Activated naive CD8-positive, alpha-beta T cell treated with anti-CD3 and anti-CD28 coated beads for 36 hours (primary cell): ENCODE measurements around the gene ZEB1. TPM values are rescaled to one million over a fixed set of nuclear protein-coding genes. Genes with fewer than 3 reads are reported as not detected.

ENCODE experiments used
- DNase-seq: peaks from one replicate; pipeline ENCODE4 v3.0.0; 2021
- H3K27ac Mint-ChIP-seq: one replicate; pipeline ENCODE4 v1.8.0; 2022; ENCODE audit warnings: mild to moderate bottlenecking, moderate library complexity, mixed read lengths
- H3K27me3 Mint-ChIP-seq: one replicate; pipeline ENCODE4 v1.8.0; 2022; ENCODE audit warnings: mild to moderate bottlenecking, mixed read lengths
- H3K36me3 Mint-ChIP-seq: one replicate; pipeline ENCODE4 v1.8.0; 2021; ENCODE audit warnings: mild to moderate bottlenecking, mixed read lengths
- H3K4me1 Mint-ChIP-seq: one replicate; pipeline ENCODE4 v1.8.0; 2021; ENCODE audit warnings: mixed read lengths
- H3K4me3 Mint-ChIP-seq: one replicate; pipeline ENCODE4 v1.8.0; 2022; ENCODE audit warnings: mild to moderate bottlenecking, moderate library complexity, mixed read lengths
- H3K9me3 Mint-ChIP-seq: one replicate; pipeline ENCODE4 v1.8.0; 2022; ENCODE audit warnings: mixed read lengths
- total RNA-seq, 2 experiments: library from RNA; stranded (reverse); gene quantifications; one replicate each; pipeline ENCODE4 v1.2.3, GENCODE V29; 2021

The ZEB1 gene
- 10 to 100 TPM; 23.5 to 27.8 TPM for total RNA-seq

DNA sequence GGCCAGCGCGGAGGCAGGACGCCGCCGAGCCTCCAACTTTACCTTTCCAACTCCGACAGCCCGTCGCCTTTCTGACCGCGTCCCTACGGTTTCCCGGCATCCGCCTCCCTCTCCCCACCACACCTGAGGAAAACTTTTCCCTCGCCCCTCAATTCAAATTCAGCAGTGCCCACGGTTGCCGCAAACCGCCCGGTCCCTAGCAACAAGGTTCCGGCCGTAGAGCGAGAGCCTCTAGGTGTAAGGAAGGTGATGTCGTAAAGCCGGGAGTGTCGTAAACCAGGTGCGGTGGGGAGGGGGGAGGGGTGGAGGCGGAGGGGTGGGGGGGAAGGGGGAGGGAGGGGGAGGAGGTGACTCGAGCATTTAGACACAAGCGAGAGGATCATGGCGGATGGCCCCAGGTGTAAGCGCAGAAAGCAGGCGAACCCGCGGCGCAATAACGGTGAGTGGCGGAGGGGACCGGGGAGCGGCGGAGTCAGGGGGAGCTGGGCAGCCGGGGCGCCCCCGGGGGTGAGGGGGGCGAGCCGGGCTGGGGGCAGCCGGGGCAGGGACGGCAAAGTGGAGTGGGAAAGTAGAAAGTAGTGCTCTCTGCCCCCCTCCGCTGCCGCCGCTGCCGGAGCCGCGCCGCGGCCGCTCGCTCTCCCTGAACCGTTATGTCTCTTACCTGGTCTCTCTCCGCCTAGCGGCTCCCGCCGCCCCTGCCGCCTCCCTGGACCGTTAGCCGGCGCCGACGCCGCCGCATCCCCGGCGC is at the start of gene ZEB1:
ZEB1 (plus strand) TSS at position 363 of the 748 bp plus-strand sequence; CDS start at position 382, 19 bp downstream.
- H3K4me1 Mint-ChIP-seq, result peaks cover 33% of the 10 kb centered on the region
- H3K4me3 Mint-ChIP-seq, result peak within 1 kb of the TSS; percentile 99
- H3K27ac Mint-ChIP-seq, result peak within 1 kb of the TSS; percentile 98
- no peaks in the 10 kb centered on the region for H3K27me3 Mint-ChIP-seq
- DNase-seq, result peak; percentile 86
- peaks cover 14% of the 10 kb centered on the region for H3K36me3 Mint-ChIP-seq
- no peaks in the 10 kb centered on the region for H3K9me3 Mint-ChIP-seq

DNA sequence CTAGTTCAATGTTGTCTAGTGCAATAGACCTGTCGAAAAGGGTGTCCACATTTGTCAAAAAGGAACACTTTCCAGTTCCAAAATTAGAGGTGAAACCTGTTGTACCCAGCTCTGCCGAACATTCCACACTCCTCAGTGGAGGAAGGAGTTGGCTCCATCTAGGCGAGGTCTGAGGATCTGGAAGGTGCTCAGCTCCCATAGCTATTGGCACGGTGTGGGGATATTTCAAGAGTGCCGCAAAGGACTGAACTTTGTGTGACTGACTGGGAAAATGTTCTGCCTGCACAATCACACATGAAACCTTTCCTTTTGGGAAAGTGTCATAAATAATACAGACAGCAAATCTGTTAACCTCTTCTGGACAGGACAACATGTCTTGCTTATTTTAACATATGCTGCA is 48.1 kb upstream of the ZEB1 start:
- Mint-ChIP-seq H3K36me3 (peaks cover 9% of the 10 kb centered on the region), H3K9me3 (peaks cover 6% of the 10 kb centered on the region), H3K27me3 (no peaks in the 10 kb centered on the region), H3K27ac (no peak overlapping the region), H3K4me3 (no peak overlapping the region), H3K4me1 (peaks cover 7% of the 10 kb centered on the region)
- no peak for DNase-seq

DNA sequence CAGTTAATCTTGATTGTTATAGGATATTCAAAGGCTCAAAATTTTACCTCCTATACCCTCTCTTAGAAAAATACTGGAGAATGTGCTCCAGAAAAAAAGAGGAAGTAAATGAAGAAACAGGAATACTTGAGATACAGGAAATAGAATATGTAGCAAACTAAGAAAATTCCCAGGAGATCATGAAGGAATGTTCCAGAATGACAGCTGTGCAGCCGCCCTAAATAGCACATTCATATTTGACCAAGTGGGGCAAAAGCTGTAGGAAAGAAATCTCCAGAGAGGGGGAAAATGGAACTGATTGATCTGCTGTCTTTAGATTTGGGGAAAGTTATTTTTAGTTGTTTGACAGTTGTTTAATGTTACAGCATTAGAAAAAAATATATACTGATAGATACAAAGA is 46.2 kb upstream of the ZEB1 start:
- Mint-ChIP-seq H3K27ac (no peak overlapping the region), H3K36me3 (peaks cover 11% of the 10 kb centered on the region), H3K4me1 (peaks cover 7% of the 10 kb centered on the region), H3K9me3 (peaks cover 6% of the 10 kb centered on the region), H3K27me3 (no peaks in the 10 kb centered on the region), H3K4me3 (no peak overlapping the region)
- DNase-seq, result no peak

- Mint-ChIP-seq H3K36me3 (peaks cover 11% of the 10 kb centered on the region), H3K4me1 (peaks cover 7% of the 10 kb centered on the region), H3K4me3 (no peak overlapping the region), H3K9me3 (peaks cover 6% of the 10 kb centered on the region), H3K27ac (peak overlapping the region; percentile 47), H3K27me3 (no peaks in the 10 kb centered on the region)
- DNase-seq, result no peak
These were observed 45.2 kb upstream of the ZEB1 start for GRCh38 chr10:31273789-31274188.

DNA sequence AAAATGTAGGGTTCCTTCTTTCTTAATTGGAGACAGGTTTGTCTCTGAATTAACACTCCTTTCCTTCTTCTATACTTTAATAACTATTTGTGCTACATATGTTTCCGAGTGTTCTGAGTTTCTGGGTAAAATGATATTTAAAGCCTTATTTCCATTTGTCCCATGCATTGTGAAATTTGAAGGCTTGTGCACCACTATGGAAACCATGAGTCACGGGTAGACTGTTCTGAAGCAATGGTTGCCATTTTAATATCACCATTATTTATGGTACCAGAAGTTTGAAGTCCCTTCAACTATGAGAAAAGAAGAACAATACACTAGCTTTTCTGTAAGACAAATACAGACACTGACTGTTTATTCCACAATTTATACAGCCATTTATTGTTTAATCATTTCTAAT is 44.7 kb upstream of the ZEB1 start:
- Mint-ChIP-seq H3K4me1 (peaks cover 7% of the 10 kb centered on the region), H3K27me3 (no peaks in the 10 kb centered on the region), H3K4me3 (no peak overlapping the region), H3K27ac (peak overlapping the region; percentile 47), H3K36me3 (peaks cover 11% of the 10 kb centered on the region), H3K9me3 (peaks cover 6% of the 10 kb centered on the region)
- no peak for DNase-seq

DNA sequence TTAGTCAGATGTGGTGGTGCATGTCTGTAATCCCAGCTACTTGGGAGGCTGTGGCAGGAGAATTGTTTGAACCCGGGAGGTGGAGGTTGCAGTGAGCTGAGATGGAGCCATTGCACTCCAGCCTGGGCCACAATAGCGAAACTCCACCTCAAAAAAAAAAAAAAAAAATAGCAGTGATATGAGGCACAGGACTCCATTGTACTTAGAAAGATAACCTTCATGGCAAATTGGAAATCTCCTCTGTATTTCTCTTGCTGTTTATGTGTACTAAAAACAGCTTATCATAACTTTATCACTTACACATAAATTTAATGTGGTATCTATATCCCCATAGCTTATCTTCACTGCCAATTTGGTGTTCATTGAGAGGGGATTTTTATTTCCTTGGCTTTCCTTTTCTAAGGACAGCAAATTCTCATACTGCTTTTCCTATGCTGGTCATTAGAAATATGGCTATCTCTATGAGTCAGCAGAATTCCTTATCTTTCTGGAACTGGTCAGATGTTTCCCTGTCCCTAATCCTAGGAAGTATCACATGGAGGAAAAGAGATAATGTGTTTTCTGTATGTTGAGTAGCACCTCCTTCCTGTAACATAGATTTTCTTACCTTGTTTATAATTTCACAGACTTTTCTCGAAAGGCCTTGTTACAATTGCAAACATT is 40.6 kb upstream of the ZEB1 start:
- no peak for DNase-seq
- H3K27me3 Mint-ChIP-seq, result no peaks in the 10 kb centered on the region
- no peak overlapping the region for H3K4me3 Mint-ChIP-seq
- no peak overlapping the region for H3K27ac Mint-ChIP-seq
- H3K9me3 Mint-ChIP-seq, result peaks cover 4% of the 10 kb centered on the region
- peaks cover 5% of the 10 kb centered on the region for H3K4me1 Mint-ChIP-seq
- H3K36me3 Mint-ChIP-seq, result peaks cover 2% of the 10 kb centered on the region

DNA sequence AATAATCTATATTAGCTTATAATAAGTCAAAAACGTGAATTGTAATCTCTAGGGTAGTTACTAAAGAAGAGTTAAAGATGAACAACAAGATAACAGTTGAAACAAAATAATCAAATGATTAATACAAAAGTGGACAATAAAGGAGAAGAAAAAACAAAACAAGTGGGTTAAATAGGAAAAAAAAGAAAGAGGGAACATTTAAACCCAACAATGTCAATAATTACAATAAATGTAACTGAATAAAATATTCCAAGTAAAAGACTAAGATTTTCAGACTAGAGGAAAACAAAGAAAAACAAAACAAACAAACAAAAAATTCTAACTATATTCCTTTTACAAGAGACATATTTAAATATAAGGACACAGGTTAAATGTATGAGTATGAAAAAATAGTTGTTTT is 38.0 kb upstream of the ZEB1 start:
- Mint-ChIP-seq H3K4me1 (no peaks in the 10 kb centered on the region), H3K9me3 (peaks cover 4% of the 10 kb centered on the region), H3K4me3 (no peak overlapping the region), H3K36me3 (peaks cover 2% of the 10 kb centered on the region), H3K27me3 (no peaks in the 10 kb centered on the region), H3K27ac (no peak overlapping the region)
- DNase-seq, result no peak

- H3K36me3 Mint-ChIP-seq, result no peaks in the 10 kb centered on the region
- H3K4me3 Mint-ChIP-seq, result no peak overlapping the region
These were observed 31.0 kb upstream of the ZEB1 start for GRCh38 chr10:31288001-31288400.

GRCh38 chr10:31288962-31289361 is 30.1 kb upstream of the ZEB1 start:
- no peak overlapping the region for H3K4me3 Mint-ChIP-seq
- H3K27ac Mint-ChIP-seq, result no peak overlapping the region
- H3K4me1 Mint-ChIP-seq, result no peaks in the 10 kb centered on the region
- no peaks in the 10 kb centered on the region for H3K27me3 Mint-ChIP-seq
- no peaks in the 10 kb centered on the region for H3K36me3 Mint-ChIP-seq
- DNase-seq, result no peak
- no peaks in the 10 kb centered on the region for H3K9me3 Mint-ChIP-seq

More at GRCh38 chr10:31288001-31288400, 31.0 kb upstream of the ZEB1 start:
- no peak overlapping the region for H3K27ac Mint-ChIP-seq
- H3K27me3 Mint-ChIP-seq, result no peaks in the 10 kb centered on the region
- H3K9me3 Mint-ChIP-seq, result no peaks in the 10 kb centered on the region
- DNase-seq, result no peak
- no peaks in the 10 kb centered on the region for H3K4me1 Mint-ChIP-seq

- no peak overlapping the region for H3K4me3 Mint-ChIP-seq
- no peaks in the 10 kb centered on the region for H3K9me3 Mint-ChIP-seq
- H3K36me3 Mint-ChIP-seq, result no peaks in the 10 kb centered on the region
- no peaks in the 10 kb centered on the region for H3K4me1 Mint-ChIP-seq
- DNase-seq, result no peak
- H3K27me3 Mint-ChIP-seq, result no peaks in the 10 kb centered on the region
- H3K27ac Mint-ChIP-seq, result no peak overlapping the region
These were observed 28.6 kb upstream of the ZEB1 start for GRCh38 chr10:31290386-31290785.

DNA sequence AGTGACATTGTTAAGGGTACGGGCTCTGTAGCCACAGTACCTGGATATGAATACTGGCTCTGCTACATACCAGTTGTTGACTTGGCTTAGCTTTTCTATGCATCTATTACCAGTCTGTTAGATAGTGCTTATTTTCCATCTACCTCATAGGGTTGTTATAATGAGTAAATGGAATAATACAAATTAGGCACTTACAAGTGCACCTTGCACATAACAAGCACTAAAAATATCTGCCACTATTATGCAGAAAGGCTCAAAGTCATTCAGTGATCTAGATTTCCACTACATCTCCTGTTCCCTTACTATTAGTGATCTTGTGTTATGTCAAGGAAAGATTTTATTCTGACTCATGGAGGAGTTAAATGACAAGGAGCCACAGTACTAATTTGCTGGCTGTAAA is 27.9 kb upstream of the ZEB1 start:
- H3K27ac Mint-ChIP-seq, result no peak overlapping the region
- H3K27me3 Mint-ChIP-seq, result no peaks in the 10 kb centered on the region
- no peak for DNase-seq
- no peak overlapping the region for H3K4me3 Mint-ChIP-seq
- H3K4me1 Mint-ChIP-seq, result no peaks in the 10 kb centered on the region
- H3K9me3 Mint-ChIP-seq, result no peaks in the 10 kb centered on the region
- H3K36me3 Mint-ChIP-seq, result no peaks in the 10 kb centered on the region

DNA sequence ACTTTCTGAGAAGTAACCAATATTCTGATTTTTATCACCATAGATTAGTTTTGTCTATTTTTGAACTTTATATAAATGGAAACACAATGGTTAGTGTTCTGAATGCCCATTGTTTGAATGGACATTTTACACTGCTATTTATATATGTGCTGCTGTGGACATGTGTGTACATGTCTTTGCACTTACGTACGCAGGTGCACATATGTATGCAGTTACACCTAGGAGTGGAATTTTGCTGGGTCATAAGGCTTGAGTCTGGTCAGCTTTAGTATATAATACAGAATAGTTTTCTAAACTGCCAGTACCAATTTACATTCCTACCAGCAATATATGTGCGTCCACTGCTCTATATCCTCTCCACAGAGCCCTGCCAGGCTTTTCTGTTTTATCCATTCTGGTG is 24.5 kb upstream of the ZEB1 start:
- peaks cover 4% of the 10 kb centered on the region for H3K4me1 Mint-ChIP-seq
- no peaks in the 10 kb centered on the region for H3K27me3 Mint-ChIP-seq
- H3K9me3 Mint-ChIP-seq, result no peaks in the 10 kb centered on the region
- no peaks in the 10 kb centered on the region for H3K36me3 Mint-ChIP-seq
- no peak for DNase-seq
- no peak overlapping the region for H3K4me3 Mint-ChIP-seq
- no peak overlapping the region for H3K27ac Mint-ChIP-seq

DNA sequence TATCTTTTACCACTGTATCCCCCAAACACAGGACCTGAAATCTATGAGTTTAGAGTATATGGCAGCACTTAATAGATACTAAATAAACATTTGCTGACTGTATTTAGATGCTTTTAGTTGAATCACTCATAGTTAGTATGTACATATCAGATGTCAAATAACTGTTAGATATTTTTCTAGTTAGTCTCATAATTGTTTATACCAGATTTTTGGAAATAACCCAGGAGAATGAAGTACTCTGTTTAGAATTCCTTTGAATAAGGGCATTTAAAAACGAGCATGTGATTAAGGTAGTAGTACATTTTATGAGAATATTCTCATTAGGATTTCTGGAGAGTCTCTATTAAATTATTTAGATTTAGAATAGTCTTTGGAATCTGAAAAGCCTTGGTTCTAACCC is 22.3 kb upstream of the ZEB1 start:
- no peak overlapping the region for H3K4me3 Mint-ChIP-seq
- H3K27me3 Mint-ChIP-seq, result no peaks in the 10 kb centered on the region
- DNase-seq, result no peak
- H3K36me3 Mint-ChIP-seq, result no peaks in the 10 kb centered on the region
- peaks cover 4% of the 10 kb centered on the region for H3K4me1 Mint-ChIP-seq
- no peak overlapping the region for H3K27ac Mint-ChIP-seq
- no peaks in the 10 kb centered on the region for H3K9me3 Mint-ChIP-seq

DNA sequence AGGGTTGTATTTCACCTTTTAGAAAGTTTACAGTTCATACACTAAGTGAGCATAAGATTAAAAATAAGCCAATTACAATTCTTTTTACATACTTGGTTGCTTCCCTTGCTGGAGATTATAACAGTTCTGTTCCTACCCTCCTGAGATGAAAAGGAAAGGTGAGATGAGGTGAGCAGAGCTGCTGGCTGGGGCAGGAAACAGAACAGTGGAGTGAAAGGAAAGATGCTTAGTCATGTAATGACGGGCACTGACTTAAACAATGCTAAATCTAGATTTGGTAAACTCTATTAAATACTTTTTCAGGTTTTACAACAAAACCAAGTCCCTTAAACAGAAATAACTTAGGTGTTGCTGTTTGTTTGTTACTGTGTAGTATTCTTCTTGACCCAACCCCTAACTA is 19.9 kb upstream of the ZEB1 start:
- no peak for DNase-seq
- Mint-ChIP-seq H3K9me3 (no peaks in the 10 kb centered on the region), H3K4me3 (no peak overlapping the region), H3K4me1 (peaks cover 4% of the 10 kb centered on the region), H3K36me3 (no peaks in the 10 kb centered on the region), H3K27me3 (no peaks in the 10 kb centered on the region), H3K27ac (no peak overlapping the region)

- Mint-ChIP-seq H3K4me1 (peaks cover 6% of the 10 kb centered on the region), H3K27me3 (no peaks in the 10 kb centered on the region), H3K4me3 (no peak overlapping the region), H3K27ac (no peak overlapping the region), H3K9me3 (no peaks in the 10 kb centered on the region), H3K36me3 (peaks cover 2% of the 10 kb centered on the region)
- no peak for DNase-seq
These were observed 15.8 kb upstream of the ZEB1 start for GRCh38 chr10:31303212-31303611.
